ENCODE data around the gene MNAT1.
"Not testable (repeated sequence)": the region's sequence is repeated elsewhere in the genome, so short reads cannot be mapped to it uniquely, and the experiment has no call there.

MNAT1 gene

GRCh38 chr14:60840313-60840712, 105.8 kb downstream of the MNAT1 start:
- H3K4me2 ChIP-seq (ENCODE audit: low read depth, low read length, poor library complexity, severe bottlenecking) = no peak overlapping the region
- H3K79me2 ChIP-seq (ENCODE audit: insufficient read depth, low read length) = no peaks in the 10 kb centered on the region
- H3F3A ChIP-seq (ENCODE audit: low read depth) = no peaks in the 10 kb centered on the region
- no peak overlapping the region for H2AFZ ChIP-seq (ENCODE audit: low read length)
- no peak overlapping the region for H3K9ac ChIP-seq (ENCODE audit: low read depth, low read length, poor library complexity, severe bottlenecking)
- no peaks in the 10 kb centered on the region for H3K27me3 ChIP-seq (ENCODE audit: insufficient read depth, low read length, poor library complexity, severe bottlenecking)
- H3K36me3 ChIP-seq (ENCODE audit: insufficient read depth, low read length) = peaks cover 26% of the 10 kb centered on the region; the same call in 1 of the 2 replicates
- no peak overlapping the region for H3K4me3 ChIP-seq (ENCODE audit: low read length, poor library complexity, severe bottlenecking)
- no peaks in the 10 kb centered on the region for H3K9me2 ChIP-seq (replicated peaks; ENCODE audit: low read depth, low read length)
- TF ChIP-seq CTCF (conservative IDR thresholded peaks at IDR 0.05; ENCODE audit: low read length) = no peak
- no peak for TF ChIP-seq EZH2phosphoT487 (IDR thresholded peaks at IDR 0.05; ENCODE audit: borderline replicate concordance)
- no peaks in the 10 kb centered on the region for H4K20me1 ChIP-seq (ENCODE audit: insufficient read depth, low read length, poor library complexity, severe bottlenecking)
- H3K4me1 ChIP-seq (ENCODE audit: insufficient read depth, low read length, poor library complexity, severe bottlenecking) = no peaks in the 10 kb centered on the region
- H3K9me3 ChIP-seq (ENCODE audit: insufficient read depth, low read depth, low read length) = peaks cover 3% of the 10 kb centered on the region; the same call in 1 of the 2 replicates

DNA sequence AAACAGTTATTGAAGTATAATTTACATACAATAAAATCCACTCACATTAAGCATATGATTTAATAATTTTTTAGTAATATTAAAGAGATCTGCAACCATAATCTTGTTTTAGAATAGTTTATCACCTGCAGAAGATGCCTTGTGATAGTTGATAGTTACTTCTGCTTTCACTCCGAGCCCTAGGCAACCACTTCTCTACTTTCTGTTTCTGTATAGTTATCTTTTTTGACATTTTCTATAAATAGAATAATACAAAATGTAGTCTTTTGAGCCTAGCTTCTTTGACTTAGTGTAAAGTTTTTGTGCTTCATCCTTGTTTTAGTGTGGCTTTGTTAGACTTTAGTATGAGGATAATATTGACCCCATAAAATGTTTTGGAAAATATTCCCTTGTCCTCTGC, 111.0 kb downstream of the MNAT1 start:
- no peaks in the 10 kb centered on the region for H3K79me2 ChIP-seq (ENCODE audit: insufficient read depth, low read length)
- H3K4me3 ChIP-seq (ENCODE audit: low read length, poor library complexity, severe bottlenecking) = no peak overlapping the region
- peaks cover 26% of the 10 kb centered on the region; the same call in 1 of the 2 replicates for H3K36me3 ChIP-seq (ENCODE audit: insufficient read depth, low read length)
- no peak overlapping the region for H3K4me2 ChIP-seq (ENCODE audit: low read depth, low read length, poor library complexity, severe bottlenecking)
- no peak overlapping the region for H3K9ac ChIP-seq (ENCODE audit: low read depth, low read length, poor library complexity, severe bottlenecking)
- H3K27me3 ChIP-seq (ENCODE audit: insufficient read depth, low read length, poor library complexity, severe bottlenecking) = no peaks in the 10 kb centered on the region
- no peak overlapping the region for H2AFZ ChIP-seq (ENCODE audit: low read length)
- H3K9me2 ChIP-seq (replicated peaks; ENCODE audit: low read depth, low read length) = no peaks in the 10 kb centered on the region
- H3F3A ChIP-seq (ENCODE audit: low read depth) = no peaks in the 10 kb centered on the region
- no peaks in the 10 kb centered on the region for H4K20me1 ChIP-seq (ENCODE audit: insufficient read depth, low read length, poor library complexity, severe bottlenecking)
- H3K4me1 ChIP-seq (ENCODE audit: insufficient read depth, low read length, poor library complexity, severe bottlenecking) = no peaks in the 10 kb centered on the region
- TF ChIP-seq EZH2phosphoT487 (IDR thresholded peaks at IDR 0.05; ENCODE audit: borderline replicate concordance) (no peak), CTCF (conservative IDR thresholded peaks at IDR 0.05; ENCODE audit: low read length) (no peak)
- peaks cover 16% of the 10 kb centered on the region for H3K9me3 ChIP-seq (ENCODE audit: insufficient read depth, low read depth, low read length)

- H3K79me2 ChIP-seq (ENCODE audit: insufficient read depth, low read length) = no peaks in the 10 kb centered on the region
Observed at GRCh38 chr14:60848066-60848465, 113.5 kb downstream of the MNAT1 start.

DNA sequence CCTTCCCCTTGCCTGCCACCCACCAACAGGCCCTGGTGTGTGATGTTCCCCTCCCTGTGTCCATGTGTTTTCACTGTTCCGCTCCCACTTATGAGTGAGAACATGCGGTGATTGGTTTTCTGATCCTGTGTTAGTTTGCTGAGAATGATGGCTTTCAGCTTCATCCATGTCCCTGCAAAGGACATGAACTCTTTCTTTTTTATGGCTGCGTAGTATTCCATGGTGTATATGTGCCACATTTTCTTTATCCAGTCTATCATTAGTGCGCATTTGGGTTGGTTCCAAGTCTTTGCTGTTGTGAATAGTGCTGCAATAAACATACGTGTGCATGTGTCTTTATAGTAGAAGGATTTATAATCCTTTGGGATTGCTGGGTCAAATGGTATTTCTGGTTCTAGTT, 117.1 kb downstream of the MNAT1 start:
- H4K20me1 ChIP-seq (ENCODE audit: insufficient read depth, low read length, poor library complexity, severe bottlenecking); H3K4me1 ChIP-seq (ENCODE audit: insufficient read depth, low read length, poor library complexity, severe bottlenecking); H3K27me3 ChIP-seq (ENCODE audit: insufficient read depth, low read length, poor library complexity, severe bottlenecking); H3K9me2 ChIP-seq (replicated peaks; ENCODE audit: low read depth, low read length); H2AFZ ChIP-seq (ENCODE audit: low read length); H3K4me2 ChIP-seq (ENCODE audit: low read depth, low read length, poor library complexity, severe bottlenecking); H3K9ac ChIP-seq (ENCODE audit: low read depth, low read length, poor library complexity, severe bottlenecking); H3F3A ChIP-seq (ENCODE audit: low read depth); H3K4me3 ChIP-seq (ENCODE audit: low read length, poor library complexity, severe bottlenecking); H3K79me2 ChIP-seq (ENCODE audit: insufficient read depth, low read length): not testable (repeated sequence)
- H3K9me3 ChIP-seq (ENCODE audit: insufficient read depth, low read depth, low read length) = peaks cover 16% of the 10 kb centered on the region
- H3K36me3 ChIP-seq (ENCODE audit: insufficient read depth, low read length) = peaks cover 40% of the 10 kb centered on the region; the same call in 1 of the 2 replicates

More at GRCh38 chr14:60848066-60848465, 113.5 kb downstream of the MNAT1 start:
- Histone ChIP-seq H3K4me3 (ENCODE audit: low read length, poor library complexity, severe bottlenecking) (no peak overlapping the region), H3K4me1 (ENCODE audit: insufficient read depth, low read length, poor library complexity, severe bottlenecking) (no peaks in the 10 kb centered on the region), H3F3A (ENCODE audit: low read depth) (no peaks in the 10 kb centered on the region), H3K9ac (ENCODE audit: low read depth, low read length, poor library complexity, severe bottlenecking) (no peak overlapping the region), H3K9me2 (replicated peaks; ENCODE audit: low read depth, low read length) (no peaks in the 10 kb centered on the region), H4K20me1 (ENCODE audit: insufficient read depth, low read length, poor library complexity, severe bottlenecking) (no peaks in the 10 kb centered on the region), H3K9me3 (ENCODE audit: insufficient read depth, low read depth, low read length) (peaks cover 16% of the 10 kb centered on the region), H3K27me3 (ENCODE audit: insufficient read depth, low read length, poor library complexity, severe bottlenecking) (no peaks in the 10 kb centered on the region), H3K36me3 (ENCODE audit: insufficient read depth, low read length) (peaks cover 34% of the 10 kb centered on the region; the same call in 1 of the 2 replicates), H3K4me2 (ENCODE audit: low read depth, low read length, poor library complexity, severe bottlenecking) (no peak overlapping the region), H2AFZ (ENCODE audit: low read length) (no peak overlapping the region)
- TF ChIP-seq CTCF (conservative IDR thresholded peaks at IDR 0.05; ENCODE audit: low read length) (no peak), EZH2phosphoT487 (IDR thresholded peaks at IDR 0.05; ENCODE audit: borderline replicate concordance) (no peak)
